GM10266 (cell line): Measurements from ENCODE around the gene ABHD16B.
"Not testable (repeated sequence)": the region's sequence is repeated elsewhere in the genome, so short reads cannot be mapped to it uniquely, and the experiment has no call there.

Experiments
- DNase-seq: peaks from one replicate; pipeline ENCODE4 v3.0.0; 2012; ENCODE audit errors: extremely low spot score
- TF ChIP-seq, protein P1 (sequence below): IDR thresholded peaks from 2 replicates; pipeline ENCODE4 v1.5.1; 2012; ENCODE audit warnings: mild to moderate bottlenecking, low read depth; ENCODE audit not compliant: control insufficient read depth, insufficient read depth; ENCODE audit errors: missing control alignments

Gene ABHD16B

GRCh38 chr20:63850689-63851547 lies 10.4 kb upstream of the ABHD16B start:
- peak; percentile 96 for DNase-seq

DNA sequence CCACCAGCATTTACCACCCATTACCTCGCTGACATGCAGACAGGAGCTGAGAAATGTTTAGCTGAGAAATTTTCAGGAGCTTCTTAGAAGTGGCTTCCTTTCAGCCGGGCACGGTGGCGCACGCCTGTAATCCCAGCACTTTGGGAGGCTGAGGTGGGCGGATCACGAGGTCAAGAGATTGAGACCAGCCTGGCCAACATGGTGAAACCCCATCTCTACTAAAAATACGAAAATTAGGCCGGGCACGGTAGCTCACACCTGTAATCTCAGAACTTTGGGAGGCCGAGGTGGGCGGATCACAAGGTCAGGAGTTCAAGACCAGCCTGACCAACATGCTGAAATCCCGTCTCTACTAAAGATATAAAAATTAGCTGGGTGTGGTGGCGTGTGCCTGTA lies 9.8 kb upstream of the ABHD16B start:
- not testable (repeated sequence) for DNase-seq

More at GRCh38 chr20:63850689-63851547, 10.4 kb upstream of the ABHD16B start:
- TF ChIP-seq, protein P1, sequence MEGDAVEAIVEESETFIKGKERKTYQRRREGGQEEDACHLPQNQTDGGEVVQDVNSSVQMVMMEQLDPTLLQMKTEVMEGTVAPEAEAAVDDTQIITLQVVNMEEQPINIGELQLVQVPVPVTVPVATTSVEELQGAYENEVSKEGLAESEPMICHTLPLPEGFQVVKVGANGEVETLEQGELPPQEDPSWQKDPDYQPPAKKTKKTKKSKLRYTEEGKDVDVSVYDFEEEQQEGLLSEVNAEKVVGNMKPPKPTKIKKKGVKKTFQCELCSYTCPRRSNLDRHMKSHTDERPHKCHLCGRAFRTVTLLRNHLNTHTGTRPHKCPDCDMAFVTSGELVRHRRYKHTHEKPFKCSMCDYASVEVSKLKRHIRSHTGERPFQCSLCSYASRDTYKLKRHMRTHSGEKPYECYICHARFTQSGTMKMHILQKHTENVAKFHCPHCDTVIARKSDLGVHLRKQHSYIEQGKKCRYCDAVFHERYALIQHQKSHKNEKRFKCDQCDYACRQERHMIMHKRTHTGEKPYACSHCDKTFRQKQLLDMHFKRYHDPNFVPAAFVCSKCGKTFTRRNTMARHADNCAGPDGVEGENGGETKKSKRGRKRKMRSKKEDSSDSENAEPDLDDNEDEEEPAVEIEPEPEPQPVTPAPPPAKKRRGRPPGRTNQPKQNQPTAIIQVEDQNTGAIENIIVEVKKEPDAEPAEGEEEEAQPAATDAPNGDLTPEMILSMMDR = no peak

- not testable (repeated sequence) for DNase-seq
Observed at GRCh38 chr20:63853733-63854068, 7.6 kb upstream of the ABHD16B start.

GRCh38 chr20:63854069-63854765 lies 7.1 kb upstream of the ABHD16B start:
- TF ChIP-seq, protein P1 = no peak
- DNase-seq = peak; percentile 76

DNA sequence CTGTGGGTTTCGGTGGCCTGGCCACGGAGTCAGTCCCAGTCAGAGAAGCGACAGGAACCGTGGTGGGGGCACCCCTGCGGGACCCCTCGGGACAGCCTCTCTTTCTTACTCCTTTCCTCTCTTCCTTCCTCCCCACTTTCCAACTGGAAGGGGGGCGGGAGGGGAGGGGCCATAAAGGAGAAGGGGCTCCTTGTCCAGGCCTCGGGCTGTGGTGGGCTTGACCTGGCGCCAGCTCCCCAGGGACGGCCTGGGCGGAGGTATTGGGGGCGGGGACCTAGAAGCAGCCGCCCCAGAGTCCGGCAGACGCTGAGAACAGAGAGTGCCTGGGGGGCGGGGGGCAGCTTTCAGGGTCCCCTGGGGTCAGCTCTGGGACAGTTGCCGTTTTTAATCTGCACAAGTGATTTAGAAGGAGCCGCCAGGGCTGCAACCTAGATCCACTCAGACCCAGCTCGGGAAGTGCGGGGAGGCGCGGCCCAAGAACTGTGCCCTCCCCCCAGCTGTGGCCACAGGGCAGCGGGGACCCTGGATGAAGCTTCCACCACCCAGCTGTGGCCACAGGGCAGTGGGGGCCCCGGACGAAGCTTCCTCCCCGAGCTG lies 6.4 kb upstream of the ABHD16B start:
- peak; percentile 36 for DNase-seq

GRCh38 chr20:63855363-63856097 lies 5.8 kb upstream of the ABHD16B start:
- TF ChIP-seq, protein P1 = no peak

More for the DNA sequence above, 6.4 kb upstream of the ABHD16B start:
- TF ChIP-seq, protein P1 = no peak

DNA sequence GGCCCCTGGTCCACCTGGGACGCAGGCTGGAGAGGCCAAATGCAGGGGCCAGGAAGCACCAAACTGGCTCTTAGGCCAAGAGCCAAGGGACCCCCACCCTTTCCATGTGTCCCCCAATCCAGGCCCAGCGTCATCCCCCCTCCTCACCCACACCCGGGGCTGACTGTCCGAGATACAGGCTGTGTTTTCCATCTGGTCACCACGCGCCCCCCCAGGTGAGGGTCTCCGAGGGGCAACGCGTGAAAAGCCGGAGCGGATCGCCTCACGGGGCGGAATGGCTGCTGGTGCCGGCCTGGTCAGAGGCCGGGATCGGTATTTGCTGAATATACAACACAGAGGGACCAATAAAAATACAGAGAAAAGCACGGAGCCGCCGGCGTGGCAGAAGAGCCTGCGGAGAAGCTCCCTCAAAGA lies 5.2 kb upstream of the ABHD16B start:
- no peak for DNase-seq
- TF ChIP-seq, protein P1 = no peak

More at GRCh38 chr20:63855363-63856097, 5.8 kb upstream of the ABHD16B start:
- DNase-seq = peak; percentile 26
